Measurements from ENCODE around the gene BMAL1.
A peak's percentile ranks its signal among the peaks of the same experiment; 100 is the strongest.
"Not testable (repeated sequence)": the region's sequence is repeated elsewhere in the genome, so short reads cannot be mapped to it uniquely, and the experiment has no call there.

Gene BMAL1

GRCh38 chr11:13391217-13391616 is 113.6 kb downstream of the BMAL1 start:
- no peak for FAIRE-seq

GRCh38 chr11:13398335-13398734 is 120.7 kb downstream of the BMAL1 start:
- not testable (repeated sequence) for FAIRE-seq

GRCh38 chr11:13405220-13405619 is 127.6 kb downstream of the BMAL1 start:
- FAIRE-seq, result no peak

DNA sequence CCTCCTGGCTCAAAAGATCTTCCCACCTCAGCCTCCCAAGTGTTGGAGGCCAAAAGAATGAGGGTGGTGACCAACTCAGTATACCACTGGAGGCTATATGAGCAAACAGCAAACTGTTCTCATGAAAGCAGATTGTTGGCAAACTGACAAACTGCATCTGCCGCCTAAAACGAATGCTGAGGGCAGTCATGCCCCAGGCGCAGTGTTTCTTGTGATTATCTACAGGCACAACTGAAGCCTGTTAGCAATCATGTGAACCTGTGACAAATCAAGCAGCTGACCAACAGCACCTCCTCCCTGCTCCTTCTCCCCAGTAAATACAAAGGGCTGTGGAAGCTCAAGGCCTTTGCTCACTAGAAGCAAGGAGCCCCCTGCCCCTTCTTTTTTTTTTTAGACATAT is 137.6 kb downstream of the BMAL1 start:
- FAIRE-seq, result no peak

DNA sequence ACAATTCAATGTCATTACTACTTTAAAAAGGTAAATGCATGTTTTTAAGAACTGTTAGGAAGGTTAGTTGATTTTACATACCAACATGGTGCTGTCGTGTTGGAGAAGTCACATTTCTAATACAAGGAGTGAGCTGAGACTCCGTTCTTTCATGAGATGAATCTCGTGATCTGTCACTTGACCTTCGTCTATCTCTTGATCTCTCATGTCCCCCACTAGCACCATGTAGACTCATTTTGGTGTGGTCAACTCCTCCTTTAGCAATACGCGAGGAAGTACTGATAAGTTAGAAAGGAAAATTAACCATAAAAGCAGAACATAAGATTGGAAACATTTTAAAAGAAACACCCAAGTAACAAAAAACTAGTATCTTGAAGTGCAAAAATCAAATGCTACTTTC is 144.0 kb downstream of the BMAL1 start:
- FAIRE-seq, result no peak

DNA sequence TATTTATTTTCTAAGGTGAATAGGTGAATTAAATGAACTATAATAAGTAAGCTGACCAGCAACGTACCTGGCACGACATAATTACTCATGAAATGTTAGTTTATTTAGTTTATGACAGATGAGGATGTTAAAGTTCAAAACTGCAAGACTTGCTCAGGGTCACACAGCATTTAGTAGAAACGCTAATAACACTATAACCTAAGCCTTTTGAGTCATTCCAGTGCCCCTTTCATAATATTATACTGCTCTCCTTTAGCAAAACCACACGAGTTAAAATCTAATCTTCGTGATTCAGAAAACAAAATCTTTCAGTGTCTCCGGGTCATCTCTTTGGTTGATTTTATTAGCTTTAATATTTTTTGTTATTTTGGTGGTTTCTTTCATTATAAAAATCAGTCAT is 145.8 kb downstream of the BMAL1 start:
- FAIRE-seq, result no peak

- peak; percentile 35 for FAIRE-seq
Measured at GRCh38 chr11:13427440-13427839, 149.8 kb downstream of the BMAL1 start.

GRCh38 chr11:13429288-13429687 is 151.7 kb downstream of the BMAL1 start:
- no peak for FAIRE-seq

GRCh38 chr11:13429836-13430235 is 152.2 kb downstream of the BMAL1 start:
- no peak for FAIRE-seq

- FAIRE-seq, result peak; percentile 19
Measured at GRCh38 chr11:13433437-13433836, 155.8 kb downstream of the BMAL1 start.

- FAIRE-seq, result peak; percentile 63
Measured at GRCh38 chr11:13434247-13435205, 156.9 kb downstream of the BMAL1 start.

DNA sequence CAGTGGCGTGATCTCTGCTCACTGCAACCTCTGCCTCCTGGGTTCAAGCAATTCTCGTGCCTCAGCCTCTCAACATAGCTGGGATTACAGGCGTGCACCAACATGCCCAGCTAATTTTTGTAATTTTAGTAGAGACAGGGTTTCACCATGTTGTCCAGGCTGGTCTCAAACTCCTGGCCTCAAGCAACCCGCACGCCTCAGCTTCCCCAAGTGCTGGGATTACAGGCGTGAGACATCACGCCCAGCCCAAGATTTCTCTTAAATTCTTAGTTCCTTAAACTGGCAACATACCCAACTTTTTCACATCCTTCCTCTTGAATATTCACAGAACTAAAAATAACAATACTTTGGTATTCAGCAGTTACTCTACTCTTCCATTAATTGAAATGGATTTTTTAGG is 159.2 kb downstream of the BMAL1 start:
- FAIRE-seq, result not testable (repeated sequence)

All from A204.1 (cell line).